Measurements from ENCODE around the gene PSD4.

The PSD4 gene

DNA sequence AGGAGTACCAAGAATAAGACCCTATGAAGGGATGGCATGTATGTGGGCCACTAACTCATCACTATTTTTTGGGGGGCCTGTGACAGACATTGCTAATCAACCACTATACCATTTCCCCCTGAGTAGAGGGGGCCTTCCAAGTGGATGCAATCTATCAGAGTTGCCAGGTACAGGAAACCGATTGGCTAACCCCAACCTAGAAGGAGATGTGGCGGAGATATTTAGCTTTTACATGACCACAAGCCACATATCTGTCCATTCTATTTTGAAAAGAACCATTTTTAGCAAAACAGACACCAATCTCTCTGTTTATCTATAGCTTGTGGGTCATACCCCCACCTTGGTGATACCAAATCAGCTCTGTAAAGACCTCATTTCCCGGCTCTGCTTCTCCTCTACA, 53.9 kb downstream of the PSD4 start:
- Histone ChIP-seq H3K4me2 (ENCODE audit: low read length) (no peak overlapping the region), H3K27ac (ENCODE audit: low read depth, low read length) (no peak overlapping the region), H3K79me1 (ENCODE audit: low read length) (no peaks in the 10 kb centered on the region), H3K4me3 (ENCODE audit: low read length) (no peak overlapping the region), H3K4me1 (ENCODE audit: control insufficient read depth, low read depth, low read length) (no peaks in the 10 kb centered on the region), H3K4ac (ENCODE audit: low read depth, low read length) (no peak overlapping the region), H4K8ac (ENCODE audit: low read depth, low read length) (no peak overlapping the region), H2BK5ac (ENCODE audit: low read length) (no peak overlapping the region), H3K9ac (ENCODE audit: low read length) (no peak overlapping the region), H3K56ac (ENCODE audit: low read length) (no peak overlapping the region), H3K79me2 (ENCODE audit: control insufficient read depth, insufficient read depth, low read length) (no peaks in the 10 kb centered on the region), H4K5ac (ENCODE audit: low read length) (no peak overlapping the region), H2AK5ac (ENCODE audit: low read length) (no peak overlapping the region), H3K36me3 (ENCODE audit: control insufficient read depth, insufficient read depth, low read length) (no peaks in the 10 kb centered on the region), H2BK15ac (replicated peaks; ENCODE audit: low read depth) (no peak overlapping the region), H3K18ac (ENCODE audit: low read length) (no peak overlapping the region), H2BK120ac (ENCODE audit: low read depth, low read length) (no peak overlapping the region), H3K27me3 (ENCODE audit: insufficient read depth, low read length, poor library complexity) (no peaks in the 10 kb centered on the region), H3K23ac (ENCODE audit: low read length) (no peak overlapping the region)
- WGBS (ENCODE audit: extremely low coverage, insufficient coverage, low lambda C conversion rate) = no CpG with 5 or more reads among the region's 3 CpGs
- DNase-seq = no peak

DNA sequence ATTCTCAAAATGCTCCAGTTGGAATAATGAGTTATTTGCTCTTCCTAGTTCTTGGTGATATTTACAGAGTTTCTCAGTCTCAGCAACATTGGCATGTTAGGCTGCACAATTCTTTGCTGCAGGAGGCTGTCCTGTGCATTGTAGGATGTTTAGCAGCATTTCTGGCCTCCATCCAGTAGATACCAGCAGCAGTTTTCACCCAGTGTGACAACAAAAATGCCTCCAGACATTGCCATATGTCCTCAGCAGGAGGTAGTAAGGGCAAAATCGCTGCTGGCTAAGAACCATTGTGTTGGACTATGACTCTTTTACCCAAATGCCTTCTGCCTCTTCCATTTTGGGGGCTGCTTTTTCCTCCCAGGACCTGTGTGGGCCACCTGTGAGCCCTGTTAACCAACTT, 54.6 kb downstream of the PSD4 start:
- no CpG with 5 or more reads among the region's 1 CpG for WGBS (ENCODE audit: extremely low coverage, insufficient coverage, low lambda C conversion rate)
- Histone ChIP-seq H2AK5ac (ENCODE audit: low read length) (no peak overlapping the region), H3K79me2 (ENCODE audit: control insufficient read depth, insufficient read depth, low read length) (no peaks in the 10 kb centered on the region), H3K23ac (ENCODE audit: low read length) (no peak overlapping the region), H3K79me1 (ENCODE audit: low read length) (no peaks in the 10 kb centered on the region), H3K9ac (ENCODE audit: low read length) (no peak overlapping the region), H3K18ac (ENCODE audit: low read length) (no peak overlapping the region), H3K4me1 (ENCODE audit: control insufficient read depth, low read depth, low read length) (no peaks in the 10 kb centered on the region), H3K4me3 (ENCODE audit: low read length) (no peak overlapping the region), H2BK120ac (ENCODE audit: low read depth, low read length) (no peak overlapping the region), H2BK5ac (ENCODE audit: low read length) (no peak overlapping the region), H2BK15ac (replicated peaks; ENCODE audit: low read depth) (no peak overlapping the region), H4K5ac (ENCODE audit: low read length) (no peak overlapping the region), H3K56ac (ENCODE audit: low read length) (no peak overlapping the region), H3K27ac (ENCODE audit: low read depth, low read length) (no peak overlapping the region), H3K36me3 (ENCODE audit: control insufficient read depth, insufficient read depth, low read length) (no peaks in the 10 kb centered on the region), H3K4me2 (ENCODE audit: low read length) (no peak overlapping the region), H3K4ac (ENCODE audit: low read depth, low read length) (no peak overlapping the region), H4K8ac (ENCODE audit: low read depth, low read length) (no peak overlapping the region), H3K27me3 (ENCODE audit: insufficient read depth, low read length, poor library complexity) (no peaks in the 10 kb centered on the region)
- DNase-seq = no peak

DNA sequence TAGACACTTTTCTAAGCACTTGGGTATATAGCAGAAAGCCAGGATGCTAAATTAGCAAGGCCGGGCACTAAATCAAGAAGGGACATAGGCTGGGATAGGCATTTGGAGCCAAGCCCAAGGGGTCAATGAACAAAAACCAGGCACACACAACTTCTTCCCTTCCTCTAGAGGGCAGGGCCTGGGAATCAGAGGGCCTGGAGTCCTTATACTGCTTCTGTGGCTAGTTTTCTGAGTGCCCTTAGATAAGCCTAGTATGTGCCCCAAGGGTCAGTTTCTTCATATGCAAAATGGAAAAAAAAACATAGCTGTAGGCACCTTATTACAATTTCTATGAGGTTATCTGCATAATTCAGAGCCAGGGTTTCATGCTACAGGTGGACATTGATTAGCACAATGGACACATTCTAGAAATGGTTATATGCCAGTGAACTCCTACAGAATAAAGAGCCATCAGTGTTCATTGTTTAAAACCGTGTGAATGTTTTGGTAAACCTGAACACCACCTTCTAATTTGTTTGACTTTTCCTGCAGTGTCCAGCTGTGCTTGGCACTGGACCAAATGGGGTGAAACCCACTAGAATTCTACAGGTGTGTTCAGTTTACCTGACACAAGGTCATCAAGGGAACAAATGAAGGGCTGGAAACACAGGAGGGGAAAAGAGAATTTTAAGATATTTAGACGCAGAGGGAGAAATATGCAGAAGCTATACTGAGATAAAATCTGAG, 55.4 kb downstream of the PSD4 start:
- Histone ChIP-seq H3K36me3 (ENCODE audit: control insufficient read depth, insufficient read depth, low read length) (no peaks in the 10 kb centered on the region), H3K4ac (ENCODE audit: low read depth, low read length) (no peak overlapping the region), H2BK120ac (ENCODE audit: low read depth, low read length) (no peak overlapping the region), H2BK15ac (replicated peaks; ENCODE audit: low read depth) (no peak overlapping the region), H3K18ac (ENCODE audit: low read length) (no peak overlapping the region), H3K79me2 (ENCODE audit: control insufficient read depth, insufficient read depth, low read length) (no peaks in the 10 kb centered on the region), H4K8ac (ENCODE audit: low read depth, low read length) (no peak overlapping the region), H3K4me3 (ENCODE audit: low read length) (no peak overlapping the region), H3K27me3 (ENCODE audit: insufficient read depth, low read length, poor library complexity) (no peaks in the 10 kb centered on the region), H3K9ac (ENCODE audit: low read length) (no peak overlapping the region), H2BK5ac (ENCODE audit: low read length) (no peak overlapping the region), H3K23ac (ENCODE audit: low read length) (no peak overlapping the region), H3K56ac (ENCODE audit: low read length) (no peak overlapping the region), H3K27ac (ENCODE audit: low read depth, low read length) (no peak overlapping the region), H3K4me1 (ENCODE audit: control insufficient read depth, low read depth, low read length) (no peaks in the 10 kb centered on the region), H4K5ac (ENCODE audit: low read length) (no peak overlapping the region), H3K4me2 (ENCODE audit: low read length) (no peak overlapping the region), H3K79me1 (ENCODE audit: low read length) (no peaks in the 10 kb centered on the region), H2AK5ac (ENCODE audit: low read length) (no peak overlapping the region)
- no CpG with 5 or more reads among the region's 3 CpGs for WGBS (ENCODE audit: extremely low coverage, insufficient coverage, low lambda C conversion rate)
- DNase-seq = no peak

DNA sequence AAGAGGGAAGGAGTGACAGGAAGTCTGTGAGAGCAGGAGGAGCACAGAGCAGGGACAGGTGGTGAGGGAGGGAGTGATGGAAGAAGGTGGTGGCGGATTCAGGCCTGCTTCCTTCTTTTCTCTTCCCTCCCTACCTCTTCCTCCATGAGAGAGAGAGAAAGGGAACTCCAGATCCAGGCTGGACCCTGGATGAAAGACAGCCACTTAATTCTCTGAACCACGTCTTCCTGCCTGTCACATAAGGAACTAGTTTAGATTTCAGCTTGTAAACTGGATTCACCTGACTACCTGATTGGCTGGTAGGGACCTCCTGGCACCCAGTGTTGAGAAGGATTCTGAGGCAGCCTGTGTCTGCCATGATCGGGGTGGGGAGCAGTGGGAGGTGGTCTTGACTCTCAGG, 56.0 kb downstream of the PSD4 start:
- no peak overlapping the region for H3K23ac ChIP-seq (ENCODE audit: low read length)
- H2BK15ac ChIP-seq (replicated peaks; ENCODE audit: low read depth) = no peak overlapping the region
- H4K5ac ChIP-seq (ENCODE audit: low read length) = no peak overlapping the region
- H3K4me1 ChIP-seq (ENCODE audit: control insufficient read depth, low read depth, low read length) = no peaks in the 10 kb centered on the region
- H3K4ac ChIP-seq (ENCODE audit: low read depth, low read length) = no peak overlapping the region
- H3K9ac ChIP-seq (ENCODE audit: low read length) = no peak overlapping the region
- no peak overlapping the region for H2AK5ac ChIP-seq (ENCODE audit: low read length)
- H2BK5ac ChIP-seq (ENCODE audit: low read length) = no peak overlapping the region
- H3K56ac ChIP-seq (ENCODE audit: low read length) = no peak overlapping the region
- H4K8ac ChIP-seq (ENCODE audit: low read depth, low read length) = no peak overlapping the region
- no peaks in the 10 kb centered on the region for H3K79me2 ChIP-seq (ENCODE audit: control insufficient read depth, insufficient read depth, low read length)
- H3K36me3 ChIP-seq (ENCODE audit: control insufficient read depth, insufficient read depth, low read length) = no peaks in the 10 kb centered on the region
- H3K27me3 ChIP-seq (ENCODE audit: insufficient read depth, low read length, poor library complexity) = no peaks in the 10 kb centered on the region
- no peak overlapping the region for H3K4me2 ChIP-seq (ENCODE audit: low read length)
- no peak for DNase-seq
- no peak overlapping the region for H2BK120ac ChIP-seq (ENCODE audit: low read depth, low read length)
- H3K27ac ChIP-seq (ENCODE audit: low read depth, low read length) = no peak overlapping the region
- WGBS (ENCODE audit: extremely low coverage, insufficient coverage, low lambda C conversion rate) = no CpG with 5 or more reads among the region's 3 CpGs
- H3K79me1 ChIP-seq (ENCODE audit: low read length) = no peaks in the 10 kb centered on the region
- no peak overlapping the region for H3K4me3 ChIP-seq (ENCODE audit: low read length)
- H3K18ac ChIP-seq (ENCODE audit: low read length) = no peak overlapping the region

DNA sequence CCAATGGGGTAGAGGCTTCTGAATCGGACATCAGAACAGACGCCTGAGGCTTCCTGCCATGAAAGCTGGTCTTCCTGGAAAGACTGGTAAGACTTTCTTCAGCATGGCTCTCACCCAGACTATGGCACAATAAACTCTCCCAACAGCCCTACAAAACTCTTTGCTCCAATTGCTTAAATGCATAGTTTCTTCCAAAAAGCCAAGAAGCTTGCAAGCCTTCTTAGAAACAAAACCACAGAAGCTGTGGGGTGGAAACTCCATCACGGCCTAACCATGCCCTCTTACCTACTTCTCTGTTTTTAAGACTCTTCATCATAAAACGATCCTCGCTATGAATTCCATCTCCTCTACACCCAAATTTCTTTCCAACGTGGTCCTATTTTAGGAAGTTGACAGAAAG, 56.8 kb downstream of the PSD4 start:
- no peak overlapping the region for H4K8ac ChIP-seq (ENCODE audit: low read depth, low read length)
- H3K4me3 ChIP-seq (ENCODE audit: low read length) = no peak overlapping the region
- no peak overlapping the region for H3K27ac ChIP-seq (ENCODE audit: low read depth, low read length)
- no peak overlapping the region for H2BK15ac ChIP-seq (replicated peaks; ENCODE audit: low read depth)
- no peaks in the 10 kb centered on the region for H3K79me1 ChIP-seq (ENCODE audit: low read length)
- H3K4me2 ChIP-seq (ENCODE audit: low read length) = no peak overlapping the region
- no peak overlapping the region for H3K18ac ChIP-seq (ENCODE audit: low read length)
- H3K79me2 ChIP-seq (ENCODE audit: control insufficient read depth, insufficient read depth, low read length) = no peaks in the 10 kb centered on the region
- H4K5ac ChIP-seq (ENCODE audit: low read length) = no peak overlapping the region
- no peaks in the 10 kb centered on the region for H3K27me3 ChIP-seq (ENCODE audit: insufficient read depth, low read length, poor library complexity)
- H3K36me3 ChIP-seq (ENCODE audit: control insufficient read depth, insufficient read depth, low read length) = no peaks in the 10 kb centered on the region
- no peak overlapping the region for H2AK5ac ChIP-seq (ENCODE audit: low read length)
- no peaks in the 10 kb centered on the region for H3K4me1 ChIP-seq (ENCODE audit: control insufficient read depth, low read depth, low read length)
- 100% methylated on average over 2 of the region's 6 CpGs for WGBS (ENCODE audit: extremely low coverage, insufficient coverage, low lambda C conversion rate)
- H3K56ac ChIP-seq (ENCODE audit: low read length) = no peak overlapping the region
- DNase-seq = no peak
- H3K23ac ChIP-seq (ENCODE audit: low read length) = no peak overlapping the region
- no peak overlapping the region for H2BK5ac ChIP-seq (ENCODE audit: low read length)
- no peak overlapping the region for H3K4ac ChIP-seq (ENCODE audit: low read depth, low read length)
- H3K9ac ChIP-seq (ENCODE audit: low read length) = no peak overlapping the region
- no peak overlapping the region for H2BK120ac ChIP-seq (ENCODE audit: low read depth, low read length)

DNA sequence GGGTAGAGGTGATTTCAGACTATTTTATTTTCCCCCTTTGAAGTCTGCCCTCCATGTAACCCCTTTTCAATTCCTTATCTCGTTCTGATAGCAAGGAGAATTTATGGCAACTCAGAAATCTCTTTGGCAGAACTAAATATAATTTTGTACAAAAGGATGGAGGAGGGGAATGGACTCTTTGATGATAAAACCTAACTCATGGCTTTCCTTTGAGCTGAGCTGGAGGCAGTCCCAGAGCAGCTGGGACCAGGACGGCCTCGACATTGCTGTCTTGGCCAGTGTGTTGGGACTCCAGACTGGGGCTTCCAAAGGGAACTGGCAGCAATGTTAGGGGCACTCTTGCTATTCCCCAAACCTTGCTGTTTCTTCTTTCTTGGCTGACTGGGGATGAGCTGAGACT, 57.3 kb downstream of the PSD4 start:
- H3K4me2 ChIP-seq (ENCODE audit: low read length) = no peak overlapping the region
- H3K9ac ChIP-seq (ENCODE audit: low read length) = no peak overlapping the region

More for the DNA sequence above, 57.3 kb downstream of the PSD4 start:
- Histone ChIP-seq H3K4me3 (ENCODE audit: low read length) (no peak overlapping the region), H4K5ac (ENCODE audit: low read length) (no peak overlapping the region), H3K27me3 (ENCODE audit: insufficient read depth, low read length, poor library complexity) (no peaks in the 10 kb centered on the region), H3K4ac (ENCODE audit: low read depth, low read length) (no peak overlapping the region), H2BK15ac (replicated peaks; ENCODE audit: low read depth) (no peak overlapping the region), H3K79me2 (ENCODE audit: control insufficient read depth, insufficient read depth, low read length) (no peaks in the 10 kb centered on the region), H3K36me3 (ENCODE audit: control insufficient read depth, insufficient read depth, low read length) (no peaks in the 10 kb centered on the region), H2BK120ac (ENCODE audit: low read depth, low read length) (no peak overlapping the region), H3K27ac (ENCODE audit: low read depth, low read length) (no peak overlapping the region), H3K23ac (ENCODE audit: low read length) (no peak overlapping the region), H3K18ac (ENCODE audit: low read length) (no peak overlapping the region), H3K56ac (ENCODE audit: low read length) (no peak overlapping the region), H4K8ac (ENCODE audit: low read depth, low read length) (no peak overlapping the region), H2AK5ac (ENCODE audit: low read length) (no peak overlapping the region), H3K79me1 (ENCODE audit: low read length) (no peaks in the 10 kb centered on the region), H3K4me1 (ENCODE audit: control insufficient read depth, low read depth, low read length) (no peaks in the 10 kb centered on the region), H2BK5ac (ENCODE audit: low read length) (no peak overlapping the region)
- no peak for DNase-seq
- WGBS (ENCODE audit: extremely low coverage, insufficient coverage, low lambda C conversion rate) = no CpG with 5 or more reads among the region's 3 CpGs
